Naive thymus-derived CD8-positive, alpha-beta T cell (primary cell): ENCODE measurements around the gene GRPR. TPM values are rescaled to one million over a fixed set of nuclear protein-coding genes. Genes with fewer than 3 reads are reported as not detected.
"Not testable (repeated sequence)": the region's sequence is repeated elsewhere in the genome, so short reads cannot be mapped to it uniquely, and the experiment has no call there.

ENCODE experiments used
- ATAC-seq, 2 donors: fragments of 150-1000 bp; cut with Tn5 transposase in 1 of 2; sonication (Bioruptor Pico), chemical (Tn5 transposase) in 1 of 2; 1 replicate in 1 of 2; 2 replicates in 1 of 2; pipeline ENCODE4 v1.10.0; 2021; ENCODE audit warnings: mild to moderate bottlenecking in 2 of 2, moderate library complexity in 2 of 2
- POLR2A ChIA-PET: fragments of 350-600 bp; sonication (Branson Sonifier 250); formaldehyde crosslinking; loops from one replicate; lab custom pipeline; 2021; ENCODE audit warnings: antibody characterized with exemption; lab: Charles Lee
- DNase-seq, 10 donors: peaks; one replicate each; pipeline versions ENCODE4 v3.0.0 to v3.0.0-alpha.2; 2020 to 2022
- H3K27ac Mint-ChIP-seq, 10 donors: one replicate each; pipeline ENCODE4 v1.8.0; 2020 to 2022; ENCODE audit warnings: mild to moderate bottlenecking in 10 of 10, mixed read lengths in 10 of 10, moderate library complexity in 4 of 10, inconsistent platforms in 1 of 10
- H3K27me3 Mint-ChIP-seq, 5 donors: one replicate each; pipeline ENCODE4 v1.8.0; 2021 to 2022; ENCODE audit warnings: mixed read lengths in 5 of 5
- H3K36me3 Mint-ChIP-seq, 3 donors: one replicate each; pipeline ENCODE4 v1.8.0; 2020 to 2022; ENCODE audit warnings: mixed read lengths in 3 of 3, mild to moderate bottlenecking in 2 of 3, inconsistent platforms in 1 of 3
- H3K4me1 Mint-ChIP-seq, 4 donors: one replicate each; pipeline ENCODE4 v1.8.0; 2021 to 2022; ENCODE audit warnings: mixed read lengths in 4 of 4
- H3K4me3 Mint-ChIP-seq, 10 donors: one replicate each; pipeline ENCODE4 v1.8.0; 2020 to 2022; ENCODE audit warnings: mild to moderate bottlenecking in 10 of 10, mixed read lengths in 10 of 10, moderate library complexity in 6 of 10, inconsistent platforms in 1 of 10
- H3K9me3 Mint-ChIP-seq, 9 donors: one replicate each; pipeline ENCODE4 v1.8.0; 2020 to 2022; ENCODE audit warnings: mixed read lengths in 9 of 9, mild to moderate bottlenecking in 3 of 9, inconsistent platforms in 1 of 9, moderate library complexity in 1 of 9
- polyA plus RNA-seq, 3 donors: library from polyadenylated mRNA; unstranded; fragments of 300-500 nt; fragmentation: Illumina TruSeq; gene quantifications; one replicate each; pipeline ENCODE4 v1.2.3, GENCODE V29; 2021
- total RNA-seq, 8 experiments: library from RNA in 2 of 8; stranded (reverse) in 2 of 8; gene quantifications; one replicate each; pipeline ENCODE4 v1.2.3 and lab custom pipeline; 2021 to 2026

GRPR gene
- total and polyA plus RNA-seq, 5 experiments from 2014 or later, result 0.25 TPM; not detected in 4

GRCh38 chrX:16164748-16165147 lies 41.4 kb downstream of the GRPR start:
- no peaks in the 10 kb centered on the region for H3K36me3 Mint-ChIP-seq
- no peak for DNase-seq
- no peaks in the 10 kb centered on the region for H3K4me1 Mint-ChIP-seq
- H3K9me3 Mint-ChIP-seq, result no peaks in the 10 kb centered on the region
- peaks cover 0 to 7% (median 2%) of the 10 kb centered on the region in 5 donors for H3K27me3 Mint-ChIP-seq
- no peak overlapping the region for H3K4me3 Mint-ChIP-seq
- POLR2A ChIA-PET, result no interaction called here
- H3K27ac Mint-ChIP-seq, result no peak overlapping the region
- ATAC-seq, result no peak

- DNase-seq (no peak), ATAC-seq (no peak)
- POLR2A ChIA-PET, result no interaction called here
- Mint-ChIP-seq H3K27me3 (peaks cover 0 to 11% (median 4%) of the 10 kb centered on the region in 5 donors), H3K27ac (peak within 1 kb of the TSS in 1 of 10 donors; percentile 44), H3K4me3 (no peak within 1 kb of the TSS), H3K36me3 (no peaks in the 10 kb centered on the region), H3K9me3 (no peaks in the 10 kb centered on the region), H3K4me1 (no peaks in the 10 kb centered on the region)
Observed at GRCh38 chrX:16167181-16167580, 43.8 kb downstream of the GRPR start, which contains the start of gene MAGEB17. MAGEB17 (plus strand) TSS chrX:16167481; CDS start chrX:16170383, 2,902 bp downstream.

- no peak overlapping the region for H3K27ac Mint-ChIP-seq
- H3K4me1 Mint-ChIP-seq, result no peaks in the 10 kb centered on the region
- DNase-seq (no peak), ATAC-seq (no peak)
- POLR2A ChIA-PET, result no interaction called here
- H3K27me3 Mint-ChIP-seq, result peaks cover 0 to 22% (median 3%) of the 10 kb centered on the region in 5 donors
- no peaks in the 10 kb centered on the region for H3K36me3 Mint-ChIP-seq
- peaks cover 0 to 2% (median 0%) of the 10 kb centered on the region in 9 donors for H3K9me3 Mint-ChIP-seq
- H3K4me3 Mint-ChIP-seq, result no peak overlapping the region
Observed at GRCh38 chrX:16171039-16171438, 47.7 kb downstream of the GRPR start.

- Mint-ChIP-seq H3K4me3 (no peak overlapping the region), H3K27me3 (peaks cover 0 to 16% (median 3%) of the 10 kb centered on the region in 5 donors), H3K36me3 (no peaks in the 10 kb centered on the region), H3K4me1 (no peaks in the 10 kb centered on the region), H3K27ac (no peak overlapping the region), H3K9me3 (peaks cover 0 to 2% (median 0%) of the 10 kb centered on the region in 9 donors)
- DNase-seq (no peak), ATAC-seq (no peak)
- POLR2A ChIA-PET, result no interaction called here
Observed at GRCh38 chrX:16171944-16172343, 48.6 kb downstream of the GRPR start.

- no peaks in the 10 kb centered on the region for H3K4me1 Mint-ChIP-seq
- peaks cover 0 to 16% (median 3%) of the 10 kb centered on the region in 5 donors for H3K27me3 Mint-ChIP-seq
- ATAC-seq, result no peak
- H3K4me3 Mint-ChIP-seq, result no peak overlapping the region
- H3K27ac Mint-ChIP-seq, result no peak overlapping the region
- POLR2A ChIA-PET, result no interaction called here
- peaks cover 0 to 2% (median 0%) of the 10 kb centered on the region in 9 donors for H3K9me3 Mint-ChIP-seq
- no peak for DNase-seq
- H3K36me3 Mint-ChIP-seq, result no peaks in the 10 kb centered on the region
Observed at GRCh38 chrX:16172391-16172790, 49.0 kb downstream of the GRPR start.

GRCh38 chrX:16175329-16176061 lies 52.1 kb downstream of the GRPR start:
- H3K27ac Mint-ChIP-seq, result no peak overlapping the region
- peaks cover 0 to 2% (median 0%) of the 10 kb centered on the region in 9 donors for H3K9me3 Mint-ChIP-seq
- POLR2A ChIA-PET, result no interaction called here
- H3K4me1 Mint-ChIP-seq, result peaks cover 0 to 2% (median 0%) of the 10 kb centered on the region in 4 donors
- peaks cover 0 to 33% (median 0%) of the 10 kb centered on the region in 5 donors for H3K27me3 Mint-ChIP-seq
- H3K4me3 Mint-ChIP-seq, result no peak overlapping the region
- ATAC-seq (no peak), DNase-seq (no peak)
- H3K36me3 Mint-ChIP-seq, result no peaks in the 10 kb centered on the region

- peaks cover 0 to 36% (median 7%) of the 10 kb centered on the region in 5 donors for H3K27me3 Mint-ChIP-seq
Observed at GRCh38 chrX:16177260-16177659, 53.9 kb downstream of the GRPR start.

GRCh38 chrX:16183843-16184242 lies 60.5 kb downstream of the GRPR start:
- peaks cover 0 to 25% (median 7%) of the 10 kb centered on the region in 5 donors for H3K27me3 Mint-ChIP-seq
- H3K27ac Mint-ChIP-seq, H3K9me3 Mint-ChIP-seq, H3K4me3 Mint-ChIP-seq, H3K4me1 Mint-ChIP-seq, POLR2A ChIA-PET, ATAC-seq, H3K36me3 Mint-ChIP-seq, DNase-seq: not testable (repeated sequence)

More at GRCh38 chrX:16177260-16177659, 53.9 kb downstream of the GRPR start:
- H3K27ac Mint-ChIP-seq, result no peak overlapping the region
- POLR2A ChIA-PET, result no interaction called here
- ATAC-seq, result no peak
- H3K4me3 Mint-ChIP-seq, result no peak overlapping the region
- H3K4me1 Mint-ChIP-seq, result peaks cover 0 to 2% (median 0%) of the 10 kb centered on the region in 4 donors
- no peak for DNase-seq
- H3K36me3 Mint-ChIP-seq, result no peaks in the 10 kb centered on the region
- H3K9me3 Mint-ChIP-seq, result peaks cover 0 to 2% (median 0%) of the 10 kb centered on the region in 9 donors

- peaks cover 0 to 2% (median 1%) of the 10 kb centered on the region in 4 donors for H3K4me1 Mint-ChIP-seq
- H3K27ac Mint-ChIP-seq, result no peak overlapping the region
- H3K9me3 Mint-ChIP-seq, result no peaks in the 10 kb centered on the region
- POLR2A ChIA-PET, result no interaction called here
- no peaks in the 10 kb centered on the region for H3K36me3 Mint-ChIP-seq
- ATAC-seq (no peak), DNase-seq (no peak)
- peaks cover 0 to 15% (median 6%) of the 10 kb centered on the region in 5 donors for H3K27me3 Mint-ChIP-seq
- H3K4me3 Mint-ChIP-seq, result no peak overlapping the region
Observed at GRCh38 chrX:16185725-16186136, 62.4 kb downstream of the GRPR start.

- ATAC-seq (no peak), DNase-seq (no peak)
- peaks cover 0 to 9% (median under 1%) of the 10 kb centered on the region in 5 donors for H3K27me3 Mint-ChIP-seq
- H3K36me3 Mint-ChIP-seq, result no peaks in the 10 kb centered on the region
- H3K4me3 Mint-ChIP-seq, result no peak overlapping the region
- no peaks in the 10 kb centered on the region for H3K9me3 Mint-ChIP-seq
- POLR2A ChIA-PET, result no interaction called here
- peaks cover 0 to 2% (median 1%) of the 10 kb centered on the region in 4 donors for H3K4me1 Mint-ChIP-seq
- no peak overlapping the region for H3K27ac Mint-ChIP-seq
Observed at GRCh38 chrX:16186380-16187007, 63.1 kb downstream of the GRPR start.

GRCh38 chrX:16187024-16187760 lies 63.8 kb downstream of the GRPR start:
- POLR2A ChIA-PET, result no interaction called here
- DNase-seq (no peak), ATAC-seq (no peak)
- H3K36me3 Mint-ChIP-seq, result no peaks in the 10 kb centered on the region
- H3K4me3 Mint-ChIP-seq, result no peak overlapping the region
- peaks cover 0 to 2% (median 1%) of the 10 kb centered on the region in 4 donors for H3K4me1 Mint-ChIP-seq
- no peaks in the 10 kb centered on the region for H3K9me3 Mint-ChIP-seq
- H3K27me3 Mint-ChIP-seq, result peaks cover 0 to 4% (median 0%) of the 10 kb centered on the region in 5 donors
- H3K27ac Mint-ChIP-seq, result no peak overlapping the region

- Mint-ChIP-seq H3K4me3 (no peak overlapping the region), H3K36me3 (no peaks in the 10 kb centered on the region), H3K27me3 (peaks cover 0 to 4% (median 2%) of the 10 kb centered on the region in 5 donors), H3K27ac (no peak overlapping the region), H3K4me1 (peaks cover 0 to 2% (median 1%) of the 10 kb centered on the region in 4 donors), H3K9me3 (no peaks in the 10 kb centered on the region)
- POLR2A ChIA-PET, result no interaction called here
- no peak for DNase-seq
- no peak for ATAC-seq
Observed at GRCh38 chrX:16188687-16189086, 65.3 kb downstream of the GRPR start.
